ENCODE measurements around the gene RHBDD2. TPM values are rescaled to one million over a fixed set of nuclear protein-coding genes. Genes with fewer than 3 reads are reported as not detected.

The RHBDD2 gene
- total and polyA plus RNA-seq, 4 experiments from 2014 or later: 47.1 to 119 (median 80.7) TPM

DNA sequence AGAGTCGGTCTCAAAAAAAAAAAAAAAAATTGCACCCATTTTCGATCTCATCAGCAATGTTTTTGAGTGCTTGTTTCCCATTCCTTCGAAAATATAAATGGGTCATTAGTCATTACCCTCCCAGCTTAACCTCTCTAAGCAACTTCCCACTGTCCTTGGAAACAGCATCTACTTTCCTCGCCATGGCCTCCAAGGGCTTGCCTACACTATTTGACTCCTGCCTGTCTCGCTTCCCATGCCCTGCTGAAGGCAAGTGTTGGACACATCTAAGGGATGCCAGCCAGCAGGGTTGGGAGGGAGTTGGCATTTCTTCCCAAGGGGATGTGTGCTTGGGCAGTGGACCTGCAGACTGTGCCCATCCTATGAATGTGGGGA is 12.7 kb upstream of the RHBDD2 start:
- POLR2A ChIA-PET (ENCODE audit: partially characterized antibody): interaction anchor here (1.2 to 1.9 kb wide), 3 partner anchors 12 to 154 kb away, joined by 3 to 8 read pairs (median 4); partner anchors contain the start of gene RHBDD2
- Histone ChIP-seq H3K9me3 (ENCODE audit: control insufficient read depth in 1 of 2, low read length in 2 of 2) (no peaks in the 10 kb centered on the region), H3K27ac (ENCODE audit: low read depth, low read length) (no peak overlapping the region), H3K4me1 (ENCODE audit: insufficient read depth, low read length) (no peaks in the 10 kb centered on the region), H3K36me3 (ENCODE audit: insufficient read depth, low read length) (no peaks in the 10 kb centered on the region), H3K27me3 (ENCODE audit: insufficient read depth, low read length) (no peaks in the 10 kb centered on the region), H3K4me3 (ENCODE audit: low read length in 2 of 2) (no peak overlapping the region)
- intact Hi-C loops (cut with micrococcal nuclease): loop anchor here (1.0 kb wide), 1 partner anchor 128 kb away; the partner anchor contains the start of gene TMEM120A
- CTCF ChIA-PET (ENCODE audit: partially characterized antibody): interaction anchor here (1.1 to 4.7 kb wide), 7 partner anchors 12 to 172 kb away, joined by 3 to 81 read pairs (median 3); partner anchors contain the start of gene TMEM120A
- H3K36me3 Mint-ChIP-seq: no peaks in the 10 kb centered on the region
- H3K9me3 Mint-ChIP-seq: peaks cover 0 to 4% (median 0%) of the 10 kb centered on the region in 8 donors
- no peak overlapping the region for H3K4me3 Mint-ChIP-seq
- peak overlapping the region in 1 of 7 donors; percentile 42 for H3K27ac Mint-ChIP-seq
- DNase-seq: no peak
- H3K4me1 Mint-ChIP-seq: peaks cover 5 to 10% (median 8%) of the 10 kb centered on the region in 4 donors
- H3K27me3 Mint-ChIP-seq: peaks cover 9 to 12% of the 10 kb centered on the region in 2 donors

DNA sequence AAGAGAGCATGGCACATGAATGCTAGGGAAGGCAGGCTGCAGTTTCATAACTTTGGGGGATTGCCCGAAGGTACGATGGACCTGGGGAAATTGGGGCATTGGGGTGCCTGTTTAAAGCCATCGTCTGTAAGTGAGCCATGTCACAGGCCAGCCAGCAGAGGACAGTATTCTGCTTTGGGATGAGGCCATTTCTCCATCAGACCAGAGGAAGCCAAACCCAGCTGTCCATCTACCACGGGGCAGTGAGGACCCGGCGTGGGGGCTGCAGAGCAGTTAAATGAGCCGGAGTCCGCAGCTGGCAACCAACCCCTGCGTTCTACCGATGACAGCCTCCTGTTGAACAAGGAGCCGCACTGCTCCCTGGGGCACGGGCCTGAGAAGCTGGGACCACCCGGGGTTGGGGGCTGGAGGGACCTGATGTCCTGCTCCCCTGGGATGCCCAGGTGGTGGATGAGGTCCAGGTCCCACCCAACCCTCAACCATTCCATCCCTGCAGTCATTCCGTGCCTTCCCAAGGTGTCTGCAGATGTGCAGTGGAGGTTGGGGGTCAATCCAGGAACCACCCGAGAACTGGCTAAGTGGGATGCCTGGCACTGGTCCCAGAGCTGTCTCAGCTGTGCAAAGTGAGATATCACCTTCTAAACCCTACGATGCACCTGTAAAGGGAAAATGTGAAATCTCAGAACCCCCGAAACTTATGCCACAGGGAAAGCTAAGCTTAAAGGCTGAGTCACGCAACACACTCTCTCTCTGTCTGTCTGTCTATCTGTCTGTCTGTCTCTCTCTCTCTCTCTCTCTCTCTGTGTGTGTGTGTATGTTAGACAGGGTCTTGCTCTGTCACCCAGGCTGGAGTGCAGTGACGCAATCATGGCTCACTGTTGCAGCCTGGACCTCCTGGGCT is 12.1 kb upstream of the RHBDD2 start:
- no peak overlapping the region for H3K27ac ChIP-seq (ENCODE audit: low read depth, low read length)
- intact Hi-C loops (cut with micrococcal nuclease): loop anchor here (1.0 kb wide), 1 partner anchor 128 kb away; the partner anchor contains the start of gene TMEM120A
- no peaks in the 10 kb centered on the region for H3K4me1 ChIP-seq (ENCODE audit: insufficient read depth, low read length)
- no peak overlapping the region for H3K27ac Mint-ChIP-seq
- H3K27me3 ChIP-seq (ENCODE audit: insufficient read depth, low read length): no peaks in the 10 kb centered on the region
- H3K9me3 ChIP-seq (ENCODE audit: control insufficient read depth in 1 of 2, low read length in 2 of 2): no peaks in the 10 kb centered on the region
- peak in 4 of 5 donors; percentile 36 to 44 (median 41) for DNase-seq
- H3K4me1 Mint-ChIP-seq: peaks cover 5 to 10% (median 8%) of the 10 kb centered on the region in 4 donors
- H3K9me3 Mint-ChIP-seq: peaks cover 0 to 4% (median 0%) of the 10 kb centered on the region in 8 donors
- H3K36me3 Mint-ChIP-seq: no peaks in the 10 kb centered on the region
- H3K4me3 Mint-ChIP-seq: no peak overlapping the region
- CTCF ChIA-PET (ENCODE audit: partially characterized antibody): interaction anchor here (0.7 to 4.7 kb wide), 11 partner anchors 12 to 425 kb away, joined by 3 to 81 read pairs (median 3); no protein-coding TSS in a partner anchor
- H3K27me3 Mint-ChIP-seq: peaks cover 7 to 12% of the 10 kb centered on the region in 2 donors
- no peaks in the 10 kb centered on the region for H3K36me3 ChIP-seq (ENCODE audit: insufficient read depth, low read length)
- POLR2A ChIA-PET (ENCODE audit: partially characterized antibody): interaction anchor here (1.2 to 1.9 kb wide), 3 partner anchors 12 to 154 kb away, joined by 3 to 8 read pairs (median 4); partner anchors contain the start of gene RHBDD2
- H3K4me3 ChIP-seq (ENCODE audit: low read length in 2 of 2): no peak overlapping the region

DNA sequence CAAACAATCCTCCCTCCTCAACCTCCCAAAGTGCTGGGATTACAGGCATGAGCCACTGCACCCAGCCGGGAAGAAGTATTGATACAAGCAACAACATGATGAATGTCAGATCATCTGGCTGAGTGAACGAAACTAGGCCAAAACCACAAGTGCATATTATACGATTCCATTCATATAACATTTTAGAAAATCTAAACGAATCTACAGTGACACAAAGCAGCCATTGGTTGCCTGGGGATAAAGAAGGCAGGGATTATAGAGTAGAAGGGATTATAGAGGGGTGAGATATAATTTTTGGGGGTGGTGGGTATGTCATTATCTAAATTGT is 11.5 kb upstream of the RHBDD2 start:
- POLR2A ChIA-PET (ENCODE audit: partially characterized antibody): interaction anchor here (1.2 to 1.9 kb wide), 3 partner anchors 11 to 153 kb away, joined by 3 to 8 read pairs (median 4); partner anchors contain the start of gene RHBDD2
- H3K36me3 Mint-ChIP-seq: no peaks in the 10 kb centered on the region

DNA sequence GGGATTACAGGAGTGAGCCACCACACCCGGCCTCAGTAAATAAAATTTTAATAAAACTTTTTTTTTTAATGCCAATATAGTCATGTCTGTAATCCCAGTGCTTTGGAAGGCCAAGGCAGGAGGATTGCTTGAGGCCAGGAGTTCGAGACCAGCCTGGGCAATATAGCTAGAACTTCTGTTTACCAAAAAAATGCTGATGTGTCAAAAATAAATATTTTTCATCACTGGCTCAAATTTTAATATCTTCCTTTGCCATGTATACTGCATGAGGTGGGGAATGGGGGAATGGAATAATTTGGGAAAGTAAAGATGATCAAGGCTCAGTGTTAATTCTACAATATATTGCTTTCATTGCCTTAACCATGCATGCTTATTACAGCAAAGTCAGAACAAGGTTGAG is 10.7 kb upstream of the RHBDD2 start:
- Mint-ChIP-seq H3K27me3 (peaks cover 7 to 12% of the 10 kb centered on the region in 2 donors), H3K4me1 (peaks cover 5 to 10% (median 8%) of the 10 kb centered on the region in 4 donors), H3K36me3 (no peaks in the 10 kb centered on the region), H3K4me3 (no peak overlapping the region), H3K27ac (no peak overlapping the region), H3K9me3 (peaks cover 0 to 2% (median 0%) of the 10 kb centered on the region in 8 donors)
- intact Hi-C loops (cut with micrococcal nuclease): no loop called here
- Histone ChIP-seq H3K9me3 (ENCODE audit: control insufficient read depth in 1 of 2, low read length in 2 of 2) (no peaks in the 10 kb centered on the region), H3K27me3 (ENCODE audit: insufficient read depth, low read length) (no peaks in the 10 kb centered on the region), H3K36me3 (ENCODE audit: insufficient read depth, low read length) (no peaks in the 10 kb centered on the region), H3K4me3 (ENCODE audit: low read length in 2 of 2) (no peak overlapping the region), H3K4me1 (ENCODE audit: insufficient read depth, low read length) (no peaks in the 10 kb centered on the region), H3K27ac (ENCODE audit: low read depth, low read length) (no peak overlapping the region)
- POLR2A ChIA-PET (ENCODE audit: partially characterized antibody): no interaction called here
- CTCF ChIA-PET (ENCODE audit: partially characterized antibody): interaction anchor here (4.0 kb wide), 1 partner anchor 153 kb away, joined by 34 read pairs; no protein-coding TSS in a partner anchor
- DNase-seq: no peak

More for the DNA sequence above, 11.5 kb upstream of the RHBDD2 start:
- no peaks in the 10 kb centered on the region for H3K36me3 ChIP-seq (ENCODE audit: insufficient read depth, low read length)
- H3K27ac ChIP-seq (ENCODE audit: low read depth, low read length): no peak overlapping the region
- peaks cover 0 to 2% (median 0%) of the 10 kb centered on the region in 8 donors for H3K9me3 Mint-ChIP-seq
- peaks cover 5 to 10% (median 8%) of the 10 kb centered on the region in 4 donors for H3K4me1 Mint-ChIP-seq
- no peaks in the 10 kb centered on the region for H3K4me1 ChIP-seq (ENCODE audit: insufficient read depth, low read length)
- H3K9me3 ChIP-seq (ENCODE audit: control insufficient read depth in 1 of 2, low read length in 2 of 2): no peaks in the 10 kb centered on the region
- H3K4me3 ChIP-seq (ENCODE audit: low read length in 2 of 2): no peak overlapping the region
- no peak overlapping the region for H3K4me3 Mint-ChIP-seq
- CTCF ChIA-PET (ENCODE audit: partially characterized antibody): interaction anchor here (0.8 to 4.7 kb wide), 4 partner anchors 142 to 425 kb away, joined by 3 to 81 read pairs (median 4); no protein-coding TSS in a partner anchor
- H3K27me3 ChIP-seq (ENCODE audit: insufficient read depth, low read length): no peaks in the 10 kb centered on the region
- no peak for DNase-seq
- intact Hi-C loops (cut with micrococcal nuclease): no loop called here
- H3K27ac Mint-ChIP-seq: no peak overlapping the region
- peaks cover 7 to 12% of the 10 kb centered on the region in 2 donors for H3K27me3 Mint-ChIP-seq

DNA sequence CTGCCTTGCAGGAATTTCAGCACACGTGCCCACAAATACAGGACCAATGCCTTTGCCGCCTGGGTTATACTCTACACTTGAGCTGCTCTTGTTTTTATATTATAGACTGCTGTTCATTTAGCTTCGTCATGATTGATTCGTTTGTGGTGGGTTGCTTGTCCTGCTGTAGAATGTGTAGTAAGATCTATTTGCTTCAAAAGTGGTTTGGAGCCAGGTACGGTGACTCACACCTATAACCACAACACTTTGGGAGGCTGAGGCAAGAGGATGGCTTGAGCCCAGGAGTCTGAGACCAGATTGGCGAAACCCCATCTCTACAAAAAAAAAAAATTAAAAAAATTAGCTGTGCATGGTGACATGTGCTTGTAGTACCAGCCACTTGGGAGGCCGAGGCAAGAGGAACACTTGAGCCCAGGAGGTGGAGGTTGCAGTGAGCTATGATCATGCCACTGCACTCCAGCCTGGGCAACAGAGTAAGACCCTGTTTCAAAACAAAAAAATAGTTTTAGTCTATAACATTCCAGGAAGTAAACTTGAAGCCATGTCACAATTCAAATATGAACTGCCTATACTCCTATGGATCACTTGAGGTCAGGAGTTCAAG is 9.0 kb upstream of the RHBDD2 start:
- ChIA-PET POLR2A (ENCODE audit: partially characterized antibody) (interaction anchor here (1.3 kb wide), 1 partner anchor 9 kb away, joined by 3 read pairs; the partner anchor contains the start of gene RHBDD2), CTCF (ENCODE audit: partially characterized antibody) (interaction anchor here (4.0 kb wide), 1 partner anchor 151 kb away, joined by 34 read pairs; no protein-coding TSS in a partner anchor)
- H3K4me1 ChIP-seq (ENCODE audit: insufficient read depth, low read length): no peaks in the 10 kb centered on the region
- intact Hi-C loops (cut with micrococcal nuclease): no loop called here
- Mint-ChIP-seq H3K9me3 (peaks cover 0 to 2% (median 0%) of the 10 kb centered on the region in 8 donors), H3K4me3 (no peak overlapping the region), H3K27me3 (peaks cover 5 to 10% of the 10 kb centered on the region in 2 donors), H3K27ac (no peak overlapping the region), H3K4me1 (peaks cover 5 to 10% (median 8%) of the 10 kb centered on the region in 4 donors), H3K36me3 (no peaks in the 10 kb centered on the region)
- no peaks in the 10 kb centered on the region for H3K27me3 ChIP-seq (ENCODE audit: insufficient read depth, low read length)
- H3K36me3 ChIP-seq (ENCODE audit: insufficient read depth, low read length): no peaks in the 10 kb centered on the region
- H3K27ac ChIP-seq (ENCODE audit: low read depth, low read length): no peak overlapping the region
- no peaks in the 10 kb centered on the region for H3K9me3 ChIP-seq (ENCODE audit: control insufficient read depth in 1 of 2, low read length in 2 of 2)
- DNase-seq: no peak
- no peak overlapping the region for H3K4me3 ChIP-seq (ENCODE audit: low read length in 2 of 2)

DNA sequence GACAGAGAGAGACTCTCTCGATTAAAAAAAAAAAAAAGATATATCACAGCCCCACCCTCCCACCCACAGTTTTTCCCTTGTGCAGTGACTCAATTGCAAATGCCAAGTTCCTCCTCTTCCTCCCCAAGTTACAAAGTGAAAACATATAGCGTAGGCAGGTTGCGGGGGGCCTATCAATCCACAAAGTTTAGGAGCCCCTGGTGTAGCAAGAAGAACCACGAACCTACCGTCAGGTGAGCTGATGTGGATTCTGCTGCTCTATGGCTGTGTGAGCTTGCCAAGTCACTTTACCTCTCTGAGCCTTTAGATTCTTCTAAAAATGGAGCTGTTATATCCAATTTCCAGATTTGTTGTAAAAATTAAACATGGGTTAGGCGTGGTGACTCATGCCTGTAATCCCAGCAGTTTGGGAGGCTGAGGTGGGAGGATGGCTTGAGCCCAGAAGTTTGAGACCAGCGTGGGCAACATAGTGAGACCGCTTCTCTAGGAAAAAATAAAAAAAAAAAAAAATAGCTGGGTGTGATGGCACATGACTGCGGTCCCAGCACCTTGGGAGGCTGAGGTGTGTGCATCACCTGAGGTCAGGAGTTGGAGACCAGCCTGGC is 8.2 kb upstream of the RHBDD2 start:
- H3K36me3 ChIP-seq (ENCODE audit: insufficient read depth, low read length): no peaks in the 10 kb centered on the region
- intact Hi-C loops (cut with micrococcal nuclease): no loop called here
- peaks cover 5 to 10% of the 10 kb centered on the region in 2 donors for H3K27me3 Mint-ChIP-seq
- H3K4me1 Mint-ChIP-seq: peaks cover 5 to 10% (median 8%) of the 10 kb centered on the region in 4 donors
- no peaks in the 10 kb centered on the region for H3K9me3 ChIP-seq (ENCODE audit: control insufficient read depth in 1 of 2, low read length in 2 of 2)
- H3K4me1 ChIP-seq (ENCODE audit: insufficient read depth, low read length): no peaks in the 10 kb centered on the region
- H3K27ac ChIP-seq (ENCODE audit: low read depth, low read length): no peak overlapping the region
- H3K4me3 ChIP-seq (ENCODE audit: low read length in 2 of 2): no peak overlapping the region
- ChIA-PET CTCF (ENCODE audit: partially characterized antibody) (interaction anchor here (0.8 to 4.0 kb wide), 2 partner anchors 138 to 150 kb away, joined by 3 to 34 read pairs; no protein-coding TSS in a partner anchor), POLR2A (ENCODE audit: partially characterized antibody) (interaction anchor here (0.7 kb wide), 1 partner anchor 9 kb away, joined by 3 read pairs; no protein-coding TSS in a partner anchor)
- H3K4me3 Mint-ChIP-seq: peak overlapping the region in 1 of 8 donors; percentile 76
- H3K27me3 ChIP-seq (ENCODE audit: insufficient read depth, low read length): no peaks in the 10 kb centered on the region
- H3K9me3 Mint-ChIP-seq: peaks cover 0 to 2% (median 0%) of the 10 kb centered on the region in 8 donors
- DNase-seq: no peak
- no peaks in the 10 kb centered on the region for H3K36me3 Mint-ChIP-seq
- H3K27ac Mint-ChIP-seq: peak overlapping the region in 3 of 7 donors; percentile 46 to 66 (median 52)
